ENCODE data around the gene VDAC2.

VDAC2 gene

DNA sequence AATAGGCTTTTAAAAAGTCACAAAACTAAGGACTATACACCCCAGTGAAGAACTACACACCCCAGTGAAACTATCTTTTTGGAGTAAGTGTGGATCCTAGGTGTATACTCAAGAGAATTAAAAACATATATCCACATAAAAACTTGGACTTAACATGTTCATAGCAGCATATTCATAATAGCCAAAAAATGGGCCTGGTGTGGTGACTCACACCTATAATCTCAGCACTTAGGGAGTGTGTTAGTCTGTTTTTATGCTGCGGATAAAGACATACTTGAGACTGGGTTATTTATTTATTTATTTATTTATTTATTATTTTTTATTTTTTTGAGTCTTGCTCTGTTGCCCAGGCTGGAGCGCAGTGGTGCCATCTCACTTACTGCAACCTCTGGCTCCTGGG is 44.1 kb downstream of the VDAC2 start:
- DNase-seq, result no peak

DNA sequence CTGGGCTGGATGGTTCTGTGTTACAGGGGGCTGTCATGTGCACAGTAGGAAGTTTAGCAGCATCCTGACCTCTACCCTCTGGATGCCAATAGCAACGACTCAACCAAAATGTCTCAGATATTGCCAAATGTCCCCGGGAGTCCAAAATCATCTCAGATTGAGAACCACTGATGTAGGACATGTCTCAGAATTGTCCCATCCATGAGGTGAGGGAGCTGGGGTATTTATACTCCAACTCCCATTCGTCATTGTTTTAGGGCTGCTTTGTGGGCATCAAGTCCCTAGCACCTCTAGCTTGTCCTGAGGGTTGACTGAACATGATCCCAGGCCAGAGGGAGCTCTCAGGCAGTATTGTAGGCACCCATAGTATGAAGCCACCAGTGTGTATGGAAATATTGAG is 50.4 kb downstream of the VDAC2 start:
- no peak for DNase-seq

DNA sequence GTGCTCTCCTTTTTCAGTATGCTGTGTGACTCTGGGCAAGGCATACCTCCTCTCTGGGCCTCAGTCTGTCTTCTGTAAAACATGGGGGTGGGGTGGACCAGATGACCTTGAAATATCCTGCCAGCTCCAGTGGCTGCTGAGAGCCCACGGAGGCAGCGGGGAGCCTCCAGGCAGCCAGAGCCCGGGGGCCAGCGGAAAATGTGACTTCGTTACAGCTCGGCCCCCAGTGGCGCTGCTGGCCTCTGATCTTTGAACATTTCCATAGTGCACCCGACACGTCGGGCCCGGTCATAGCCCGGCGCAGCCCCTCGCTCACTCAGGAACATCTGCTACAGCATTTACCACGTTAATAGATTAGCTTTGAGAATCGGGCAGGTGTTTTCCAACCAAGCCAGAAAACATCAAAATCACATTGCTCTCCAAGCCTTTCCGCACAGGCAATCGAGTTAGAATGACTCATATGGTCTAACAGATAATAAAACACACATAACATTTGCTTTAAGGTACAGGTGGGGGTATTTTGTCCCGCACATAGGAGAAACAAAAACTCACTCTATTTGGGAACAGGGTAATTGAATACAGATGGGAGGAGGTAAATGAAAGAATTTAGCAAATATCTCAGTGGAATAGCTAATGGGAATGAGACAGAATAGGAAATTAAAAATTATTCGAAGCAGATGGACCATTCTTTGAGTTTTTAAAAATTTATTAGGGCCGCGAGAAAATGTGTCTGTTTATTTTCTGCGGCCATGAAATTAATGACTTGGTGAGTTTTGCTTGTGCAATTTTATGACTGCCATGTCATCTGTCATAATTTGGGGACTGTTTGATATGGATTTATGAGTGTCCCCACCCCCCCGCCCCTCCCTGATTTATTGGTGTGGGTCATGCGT is 51.5 kb downstream of the VDAC2 start:
- no peak for DNase-seq

DNA sequence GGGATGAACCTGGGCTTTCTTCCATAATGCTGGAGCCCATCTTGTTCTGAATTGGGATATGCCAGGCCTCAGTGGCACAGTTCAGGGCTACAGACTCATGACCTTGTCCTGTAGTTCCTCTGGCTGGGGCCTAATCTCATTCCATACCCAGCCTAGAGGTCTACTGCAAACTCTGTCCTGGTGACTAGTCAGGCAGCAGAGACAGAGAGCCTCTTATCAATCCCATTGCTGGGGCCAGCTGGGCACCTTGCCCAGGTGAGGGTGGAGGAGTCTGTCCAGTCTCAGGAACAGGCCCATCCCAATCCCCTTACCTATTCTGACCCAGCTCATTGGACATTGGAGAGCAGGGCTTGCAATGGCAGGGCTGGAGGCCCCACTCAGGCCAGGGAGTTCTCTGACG is 53.2 kb downstream of the VDAC2 start:
- DNase-seq, result no peak

DNA sequence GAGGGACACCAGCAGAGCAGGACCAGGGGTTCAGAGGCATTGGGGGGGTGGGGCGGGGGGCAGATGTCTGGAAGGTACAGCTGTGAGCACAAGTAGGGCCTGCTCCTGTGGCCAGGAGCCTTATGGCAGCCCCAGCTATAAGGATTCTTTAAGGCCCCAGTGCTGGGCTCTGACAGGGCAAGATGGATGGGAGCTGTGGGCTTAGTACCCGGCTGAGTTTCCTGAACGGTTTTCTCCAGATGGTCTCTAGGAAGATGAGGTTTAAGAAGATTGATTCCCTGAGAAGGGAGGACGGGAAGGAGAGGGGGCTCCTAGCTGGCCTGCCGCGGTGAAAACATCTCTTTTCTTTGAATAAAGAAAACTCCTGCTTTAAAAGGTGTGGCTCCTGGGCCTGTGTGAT is 55.3 kb downstream of the VDAC2 start:
- no peak for DNase-seq

DNA sequence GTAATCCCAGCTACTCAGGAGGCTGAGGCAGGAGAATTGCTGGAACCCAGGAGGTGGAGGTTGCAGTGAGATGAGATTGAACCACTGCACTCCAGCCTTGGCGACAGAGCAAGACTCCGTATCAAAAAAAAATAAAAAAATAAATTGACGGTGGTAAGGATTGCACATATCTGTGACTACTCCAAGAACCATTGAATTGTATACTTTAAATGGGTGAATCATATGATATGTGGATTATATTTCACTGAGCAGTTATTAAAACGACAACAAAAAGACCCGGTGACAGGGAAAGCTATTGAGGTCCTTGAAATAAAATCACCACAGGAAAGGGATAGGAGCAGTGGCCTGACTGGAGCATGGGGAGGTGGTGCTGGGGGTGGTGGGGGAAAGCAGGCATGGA is 56.3 kb downstream of the VDAC2 start:
- DNase-seq, result no peak

DNA sequence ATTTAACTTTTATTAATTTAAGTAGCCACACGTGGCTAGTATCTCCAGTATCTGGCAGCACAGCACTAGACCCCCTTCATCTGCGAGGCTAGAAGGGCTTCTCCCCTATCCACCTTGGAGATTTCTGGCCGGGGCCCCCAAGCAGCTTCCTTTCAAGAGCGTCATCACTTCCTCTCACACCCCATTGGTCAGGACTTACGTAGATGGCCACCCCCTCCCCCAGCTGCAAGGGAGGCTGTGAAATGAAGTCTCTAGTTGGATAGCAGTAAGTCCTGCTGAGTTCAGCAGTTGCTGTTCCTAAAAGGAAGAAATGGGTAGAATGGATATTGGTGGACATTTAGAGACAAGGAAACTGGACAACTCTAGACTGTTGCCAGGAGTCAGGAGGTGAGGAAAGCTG is 59.0 kb downstream of the VDAC2 start:
- DNase-seq, result no peak

DNA sequence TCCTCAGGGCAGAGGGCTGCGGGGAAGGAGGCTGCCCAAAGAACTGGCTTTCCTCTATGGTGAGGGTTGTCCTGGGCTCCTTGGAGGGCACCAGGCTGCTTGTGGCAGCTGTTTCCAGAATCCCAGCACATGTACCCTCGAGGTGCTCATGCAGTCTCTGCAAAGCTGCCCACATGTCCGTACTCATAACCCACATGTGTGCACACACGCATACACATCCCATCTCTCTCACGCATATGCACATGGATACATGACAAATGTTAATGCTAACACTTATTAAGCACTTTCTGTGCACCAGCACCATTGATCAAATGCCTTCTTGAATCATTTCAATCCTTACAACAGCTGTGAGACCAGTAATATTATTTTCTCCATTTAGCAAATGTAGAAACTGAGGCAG is 61.5 kb downstream of the VDAC2 start:
- no peak for DNase-seq

DNA sequence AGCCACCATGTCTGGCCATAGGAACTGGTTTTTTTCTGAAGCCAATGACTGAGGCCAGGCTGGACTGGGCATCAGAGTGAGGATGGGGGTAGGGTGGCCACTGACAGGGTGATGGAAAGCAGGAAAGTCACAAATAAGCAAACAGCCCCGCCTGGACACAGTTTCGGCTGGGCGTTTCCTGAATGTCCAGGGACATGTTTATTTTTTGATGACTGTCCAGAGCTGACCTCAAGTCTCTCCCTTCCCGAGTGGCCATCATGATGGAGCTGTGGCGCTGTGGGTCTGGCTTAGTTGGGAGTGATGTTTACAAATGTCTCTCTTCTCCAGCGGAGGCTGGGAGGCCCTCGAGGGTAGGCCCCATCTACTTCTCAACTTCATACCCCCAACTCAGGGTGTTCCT is 62.3 kb downstream of the VDAC2 start:
- DNase-seq, result no peak

DNA sequence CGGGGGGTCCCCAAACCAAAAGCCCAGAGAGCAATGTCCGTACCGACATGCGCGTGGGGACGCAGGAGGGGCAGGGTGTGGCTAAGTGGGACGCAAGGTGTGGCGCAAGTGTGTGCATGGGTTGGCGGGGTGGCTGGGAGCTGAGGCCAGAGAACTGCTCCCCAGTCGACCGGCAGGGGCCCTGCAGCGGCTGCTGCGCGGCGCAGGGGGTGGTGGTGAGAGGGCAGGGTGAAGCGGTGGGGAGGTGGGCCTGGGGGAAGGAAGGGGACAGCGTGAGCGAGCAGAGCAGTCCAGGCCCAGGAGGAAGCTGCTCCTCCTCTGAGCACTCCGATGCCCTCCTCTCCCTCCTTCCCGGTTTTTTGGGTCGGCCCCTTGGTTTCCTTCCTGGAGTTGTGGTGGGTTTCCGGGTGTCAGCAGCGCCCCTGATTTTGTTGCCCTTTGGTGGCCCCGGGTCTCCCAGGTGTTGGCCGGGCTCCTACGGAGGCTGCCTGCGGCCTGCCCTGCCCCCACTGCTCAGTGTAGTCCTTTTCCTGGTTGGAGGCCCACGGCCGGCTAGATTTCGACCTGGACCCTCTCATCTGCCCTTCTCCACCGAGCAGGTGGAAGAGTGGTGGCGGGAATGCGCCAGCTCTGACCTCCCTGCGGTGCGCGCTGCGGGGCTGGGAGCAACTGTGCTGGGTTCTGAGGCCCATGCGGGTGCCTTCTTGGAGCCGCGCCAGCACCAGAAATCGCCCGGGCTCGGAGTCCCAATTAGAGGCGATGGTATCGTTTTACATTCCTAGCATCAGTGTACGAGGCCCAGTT is 65.7 kb downstream of the VDAC2 start:
- DNase-seq, result no peak

DNA sequence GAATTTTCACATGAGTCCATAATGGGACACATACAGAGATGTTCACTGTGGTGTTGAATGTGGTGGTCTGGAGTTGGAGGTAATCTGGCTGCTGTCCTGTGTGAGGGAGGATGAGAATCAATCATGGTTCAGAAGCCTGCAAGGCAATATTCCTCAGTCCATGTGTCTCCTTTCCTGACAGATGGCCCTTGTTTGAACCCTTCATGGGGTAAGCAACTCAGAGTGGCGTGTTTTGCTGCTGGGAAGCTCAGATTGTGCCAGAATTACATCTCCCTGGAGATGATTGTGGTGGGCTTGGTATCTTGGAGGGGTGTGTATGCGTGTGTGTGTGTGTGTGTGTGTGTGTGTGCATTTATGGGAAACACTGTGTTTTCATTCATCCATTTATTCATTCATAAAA is 69.6 kb downstream of the VDAC2 start:
- no peak for DNase-seq

All from activated naive CD4-positive, alpha-beta T cell treated with Interleukin-2 at 50 U/mL for 16 hours (primary cell).